Activated naive CD4-positive, alpha-beta T cell treated with anti-CD3 and anti-CD28 coated beads, Interleukin-2, amount 50 U/mL, for 72 hours (primary cell): ENCODE data around the gene LDB2. TPM values are rescaled to one million over a fixed set of nuclear protein-coding genes. Genes with fewer than 3 reads are reported as not detected.
"Not testable (repeated sequence)": the region's sequence is repeated elsewhere in the genome, so short reads cannot be mapped to it uniquely, and the experiment has no call there.

Experiments
- ATAC-seq, 2 donors: fragments of 150-1000 bp; cut with Tn5 transposase; 2 replicates each; pipeline ENCODE4 v1.10.0; 2021; ENCODE audit warnings: mild to moderate bottlenecking in 2 of 2, moderate library complexity in 2 of 2
- DNase-seq, 2 donors: peaks; one replicate each; pipeline ENCODE4 v3.0.0; 2021 to 2022; ENCODE audit warnings: low spot score in 2 of 2
- H3K27ac Mint-ChIP-seq, 2 donors: one replicate each; pipeline ENCODE4 v1.8.0; 2022; ENCODE audit warnings: mild to moderate bottlenecking in 2 of 2, mixed read lengths in 2 of 2
- H3K36me3 Mint-ChIP-seq, 2 donors: one replicate each; pipeline ENCODE4 v1.8.0; 2022; ENCODE audit warnings: mixed read lengths in 2 of 2
- H3K9me3 Mint-ChIP-seq, 2 donors: one replicate each; pipeline ENCODE4 v1.8.0; 2022; ENCODE audit warnings: mixed read lengths in 2 of 2
- total RNA-seq, 2 donors: library from RNA; stranded (reverse); gene quantifications; one replicate each; pipeline ENCODE4 v1.2.3, GENCODE V29; 2022

The LDB2 gene
- total RNA-seq, 2 donors from 2014 or later, result not detected

DNA sequence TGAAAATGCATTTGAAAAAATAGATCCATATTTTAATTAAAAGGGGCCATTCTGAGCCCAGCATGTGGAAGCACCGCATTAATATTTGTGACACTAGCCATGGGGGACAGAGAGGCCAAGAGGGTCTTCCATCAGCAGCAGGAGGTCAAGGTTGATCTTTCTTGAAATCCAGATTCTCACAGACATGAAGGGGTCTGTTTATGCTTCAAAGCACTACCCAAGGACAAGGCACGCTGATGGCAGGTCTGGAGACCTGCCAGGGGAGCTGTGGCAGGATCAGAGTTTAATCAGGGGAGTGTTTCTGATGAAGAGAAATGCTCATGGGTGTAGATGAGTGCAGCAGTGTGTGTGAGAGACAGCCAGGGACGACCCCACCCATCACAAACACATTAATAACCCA, 243.3 kb downstream of the LDB2 start:
- H3K27ac Mint-ChIP-seq, result no peak overlapping the region
- no peak for ATAC-seq
- H3K36me3 Mint-ChIP-seq, result no peaks in the 10 kb centered on the region
- no peaks in the 10 kb centered on the region for H3K9me3 Mint-ChIP-seq
- DNase-seq, result no peak

DNA sequence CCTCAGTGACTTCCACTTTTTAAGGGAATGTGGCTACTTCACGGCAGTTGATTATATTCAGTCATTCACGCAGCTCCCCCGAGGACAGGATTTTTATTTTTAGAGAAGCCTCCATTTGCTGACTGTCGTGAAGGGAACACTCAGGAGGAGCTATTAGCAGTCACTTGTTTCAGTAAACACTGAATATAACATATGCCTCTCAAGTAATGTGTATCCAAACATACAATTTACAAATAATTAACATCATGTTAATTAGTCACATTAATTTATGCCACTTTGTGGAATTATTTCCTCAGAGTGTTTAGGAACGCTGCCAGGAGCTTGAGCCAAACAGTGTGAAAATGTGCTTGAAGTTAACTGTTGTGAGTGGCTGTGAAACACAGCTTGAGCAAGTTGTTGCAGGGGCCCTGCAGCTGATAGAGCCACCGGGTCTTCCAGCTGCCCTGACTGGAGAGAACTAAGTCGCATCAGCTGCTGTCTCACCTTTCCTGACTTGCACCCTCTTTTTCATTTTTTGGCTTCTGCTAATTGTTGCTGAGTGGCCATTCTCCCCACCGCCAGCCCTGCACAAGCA, 245.6 kb downstream of the LDB2 start:
- H3K27ac Mint-ChIP-seq, result no peak overlapping the region
- ATAC-seq (no peak), DNase-seq (no peak)
- no peaks in the 10 kb centered on the region for H3K36me3 Mint-ChIP-seq
- H3K9me3 Mint-ChIP-seq, result no peaks in the 10 kb centered on the region

DNA sequence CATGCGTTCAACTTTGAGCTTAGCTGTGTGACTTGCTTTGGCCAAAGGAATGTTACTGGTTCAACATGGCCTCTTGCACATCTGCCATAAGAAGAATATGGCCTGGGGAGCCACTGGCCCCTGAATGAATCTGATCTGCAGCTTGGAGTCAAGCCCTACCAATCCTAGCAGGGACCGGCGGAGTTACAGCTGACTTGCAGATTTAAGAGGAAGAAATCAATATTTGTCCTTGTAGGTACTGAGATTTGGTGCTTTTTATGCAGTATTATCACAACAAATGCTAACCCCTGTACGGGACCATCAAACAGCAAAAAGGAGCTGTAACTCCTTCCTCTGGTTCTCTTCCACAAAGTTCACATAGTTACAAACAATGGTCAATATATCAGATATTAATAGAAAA, 252.0 kb downstream of the LDB2 start:
- ATAC-seq (no peak), DNase-seq (no peak)
- Mint-ChIP-seq H3K27ac (no peak overlapping the region), H3K9me3 (no peaks in the 10 kb centered on the region), H3K36me3 (no peaks in the 10 kb centered on the region)

DNA sequence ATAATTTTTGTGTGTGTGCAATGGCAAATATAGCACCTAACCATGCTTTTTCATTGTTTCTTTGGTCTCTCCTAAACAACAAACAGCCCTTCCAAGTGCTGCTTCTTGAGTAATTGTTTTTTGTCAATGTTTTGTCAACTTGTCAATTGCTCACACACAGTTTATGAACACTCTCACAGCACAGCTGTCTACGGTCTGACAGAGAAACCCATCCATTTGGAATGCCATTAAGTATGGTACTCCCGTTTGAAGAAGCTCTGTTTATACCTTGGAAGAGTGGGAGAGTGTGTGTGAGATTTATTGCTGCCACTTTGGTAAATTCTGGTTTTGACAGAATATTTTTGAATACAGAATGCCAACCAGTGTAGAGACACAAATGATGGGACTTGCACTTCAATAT, 254.6 kb downstream of the LDB2 start:
- ATAC-seq (no peak), DNase-seq (no peak)
- no peaks in the 10 kb centered on the region for H3K36me3 Mint-ChIP-seq
- H3K9me3 Mint-ChIP-seq, result no peaks in the 10 kb centered on the region
- H3K27ac Mint-ChIP-seq, result no peak overlapping the region

DNA sequence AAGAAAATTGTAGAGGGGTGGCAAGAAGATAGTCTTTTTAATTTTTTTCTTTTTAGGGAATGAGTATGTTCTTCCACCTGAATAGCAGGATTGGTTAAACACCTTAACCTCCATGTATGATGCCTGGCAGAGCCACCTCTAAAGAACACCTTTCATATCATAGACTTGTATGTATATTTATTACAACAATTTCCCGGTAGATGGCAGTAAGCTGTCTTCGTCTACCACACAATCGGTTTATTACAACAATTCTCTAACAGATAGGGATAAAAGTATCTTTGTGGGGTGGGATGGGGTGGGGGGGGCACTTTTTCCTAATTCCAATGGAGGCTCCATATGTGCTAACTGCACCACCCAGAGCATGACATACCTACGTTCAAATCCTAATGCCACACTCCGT, 255.5 kb downstream of the LDB2 start:
- Mint-ChIP-seq H3K36me3 (no peaks in the 10 kb centered on the region), H3K9me3 (no peaks in the 10 kb centered on the region), H3K27ac (no peak overlapping the region)
- no peak for DNase-seq
- ATAC-seq, result no peak

DNA sequence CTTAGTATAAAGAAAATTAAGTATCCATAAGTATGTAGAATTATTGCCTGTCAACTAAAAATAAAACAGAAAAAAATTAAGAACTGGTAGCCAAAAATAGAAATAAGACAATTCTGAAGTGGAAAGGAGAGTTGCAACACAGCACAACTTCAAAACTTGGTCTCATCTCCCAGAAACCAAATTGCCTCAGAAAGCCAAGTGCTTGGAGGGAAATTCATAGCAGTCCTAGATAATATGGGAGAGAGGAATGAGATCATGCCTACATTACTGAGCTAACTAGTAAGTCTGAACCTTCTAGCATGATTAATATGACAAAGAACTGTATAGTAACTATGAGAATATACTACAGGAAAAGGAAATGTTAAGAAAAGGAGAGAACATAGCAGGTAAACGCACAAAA, 256.5 kb downstream of the LDB2 start:
- DNase-seq (no peak), ATAC-seq (no peak)
- Mint-ChIP-seq H3K9me3 (no peaks in the 10 kb centered on the region), H3K27ac (no peak overlapping the region), H3K36me3 (no peaks in the 10 kb centered on the region)

DNA sequence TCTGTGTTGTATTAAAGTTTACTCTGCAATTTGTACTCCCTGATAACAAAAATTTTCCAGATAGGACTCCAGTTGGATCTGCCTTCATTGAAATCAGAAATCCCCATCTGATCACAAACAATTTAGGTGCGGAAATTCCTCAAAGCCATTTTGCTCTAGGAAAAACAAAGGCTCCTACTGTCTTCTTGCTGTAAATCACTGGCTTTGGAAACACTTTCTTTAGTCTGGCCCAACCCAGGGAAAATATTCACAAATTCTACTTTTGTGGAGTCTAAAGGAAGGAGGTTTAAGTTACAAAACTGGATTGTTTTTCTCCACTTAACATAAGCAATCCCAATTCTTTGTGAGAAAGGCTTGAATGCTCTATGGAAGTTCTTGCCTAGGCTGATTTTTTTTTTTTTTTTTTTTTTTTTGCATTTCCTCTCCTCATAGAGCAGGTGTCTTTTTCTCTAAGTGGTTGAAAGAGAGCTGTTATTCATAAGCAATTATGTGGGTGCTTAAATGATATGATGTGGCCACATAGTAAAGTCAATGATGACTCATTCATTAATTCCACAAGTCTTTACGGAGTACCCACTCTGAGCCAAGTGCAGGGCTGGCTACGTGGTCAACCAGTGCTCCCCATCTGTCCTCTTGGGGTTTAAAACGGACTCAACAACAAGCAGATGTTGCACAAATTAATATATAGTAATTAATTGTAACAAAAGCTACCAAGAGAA, 261.4 kb downstream of the LDB2 start:
- H3K9me3 Mint-ChIP-seq, result peaks cover 4 to 5% of the 10 kb centered on the region in 2 donors
- no peak for DNase-seq
- no peak for ATAC-seq

DNA sequence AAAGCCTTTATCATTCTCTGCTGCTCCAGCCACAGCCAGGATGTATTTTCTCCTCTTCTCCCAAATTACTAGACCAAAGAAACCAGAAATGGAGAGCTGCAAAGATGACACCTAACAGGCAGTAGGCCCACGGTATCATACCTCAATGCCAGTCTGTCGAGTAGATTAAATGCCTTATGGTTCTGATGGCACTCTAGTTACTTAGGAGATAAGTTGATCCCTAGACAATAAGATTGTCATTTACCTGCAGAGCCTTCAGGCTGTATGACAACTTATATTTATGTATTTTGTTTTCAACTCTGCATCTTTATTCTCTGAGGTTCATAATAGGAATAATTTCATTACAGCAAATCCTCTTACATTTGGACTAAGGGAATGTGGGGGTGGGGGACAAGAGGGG, 262.1 kb downstream of the LDB2 start:
- DNase-seq (no peak), ATAC-seq (no peak)
- peaks cover 5 to 7% of the 10 kb centered on the region in 2 donors for H3K9me3 Mint-ChIP-seq
- H3K27ac Mint-ChIP-seq, result no peak overlapping the region
- H3K36me3 Mint-ChIP-seq, result peaks cover 0 to under 1% of the 10 kb centered on the region in 2 donors

More for the DNA sequence above, 261.4 kb downstream of the LDB2 start:
- no peaks in the 10 kb centered on the region for H3K36me3 Mint-ChIP-seq
- no peak overlapping the region for H3K27ac Mint-ChIP-seq

DNA sequence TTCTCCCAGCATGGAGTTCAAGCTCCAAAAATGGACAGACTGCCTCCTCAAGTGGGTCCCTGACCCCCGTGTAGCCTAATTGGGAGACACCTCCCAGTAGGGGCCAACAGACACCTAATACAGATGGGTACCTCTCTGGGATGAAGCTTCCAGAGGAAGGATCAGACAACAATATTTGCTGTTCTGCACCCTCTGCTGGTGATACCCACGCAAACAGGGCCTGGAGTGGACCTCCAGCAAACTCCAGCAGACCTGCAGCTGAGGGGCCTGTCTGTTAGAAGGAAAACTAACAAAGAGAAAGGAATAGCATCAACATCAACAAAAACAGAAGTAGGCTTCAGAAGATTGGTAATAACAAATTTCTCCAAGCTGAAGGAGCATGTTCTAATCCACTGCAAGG, 269.2 kb downstream of the LDB2 start:
- not testable (repeated sequence) for ATAC-seq, H3K27ac Mint-ChIP-seq, DNase-seq, H3K36me3 Mint-ChIP-seq
- H3K9me3 Mint-ChIP-seq, result peaks cover 5 to 11% of the 10 kb centered on the region in 2 donors

DNA sequence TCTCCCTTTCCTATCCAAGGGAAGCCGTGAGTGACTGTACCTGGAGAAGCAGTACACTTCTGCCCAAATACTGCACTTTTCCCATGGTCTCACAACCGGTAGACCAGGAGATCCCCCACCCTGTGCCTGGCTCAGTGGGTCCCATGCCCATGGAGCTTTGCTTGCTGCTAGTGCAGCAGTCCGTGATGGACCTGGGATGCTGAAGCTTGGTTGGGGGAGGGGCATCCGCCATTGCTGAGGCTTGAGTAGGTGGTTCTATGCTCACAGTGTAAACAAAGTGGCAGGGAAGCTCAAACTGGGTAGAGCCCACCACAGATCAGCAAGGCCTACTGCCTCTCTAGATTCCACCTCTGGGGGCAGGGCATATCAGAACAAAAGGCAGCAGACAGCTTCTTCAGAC, 269.6 kb downstream of the LDB2 start:
- not testable (repeated sequence) for H3K36me3 Mint-ChIP-seq, ATAC-seq, DNase-seq, H3K27ac Mint-ChIP-seq
- H3K9me3 Mint-ChIP-seq, result peaks cover 5 to 11% of the 10 kb centered on the region in 2 donors

DNA sequence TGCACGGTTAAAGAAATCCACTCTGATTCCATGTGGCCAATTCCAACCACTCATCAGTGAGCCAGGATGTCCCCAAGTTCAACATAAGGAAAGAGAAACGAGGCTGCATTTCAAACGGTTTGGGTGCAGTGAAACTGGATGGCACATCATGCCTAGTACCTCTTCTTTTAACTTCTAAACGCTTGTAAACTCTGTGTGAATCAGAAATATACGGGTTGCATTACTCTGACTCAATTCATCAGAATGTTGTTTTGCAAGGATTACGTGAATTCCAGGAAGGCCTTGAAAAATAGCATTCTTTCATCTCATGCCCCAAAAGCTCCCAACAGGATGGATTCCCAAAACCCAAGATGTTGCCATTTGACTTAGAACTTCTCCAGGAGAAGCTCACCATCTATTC, 270.4 kb downstream of the LDB2 start:
- H3K36me3 Mint-ChIP-seq, result peaks cover 0 to 5% of the 10 kb centered on the region in 2 donors
- peaks cover 5 to 11% of the 10 kb centered on the region in 2 donors for H3K9me3 Mint-ChIP-seq
- DNase-seq (no peak), ATAC-seq (no peak)
- no peak overlapping the region for H3K27ac Mint-ChIP-seq

DNA sequence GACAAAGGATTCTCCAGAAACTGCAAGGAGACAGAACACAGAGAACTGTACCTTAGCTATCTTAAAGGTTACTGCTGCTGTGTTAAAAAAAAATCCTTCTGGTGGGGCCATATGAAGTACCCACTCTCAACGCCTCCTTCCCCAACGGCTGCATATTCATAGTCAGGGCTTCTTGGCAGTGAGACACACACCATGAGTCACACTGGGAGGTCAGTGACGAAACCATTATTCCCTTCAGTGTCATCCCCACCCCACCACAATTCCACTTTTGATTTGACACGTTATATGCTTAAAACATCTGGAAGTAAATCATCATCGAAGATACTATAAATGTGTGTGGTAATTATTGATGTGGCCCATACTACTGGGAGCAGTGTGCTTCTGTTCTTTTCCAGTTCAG, 271.5 kb downstream of the LDB2 start:
- no peak for ATAC-seq
- peaks cover 0 to 5% of the 10 kb centered on the region in 2 donors for H3K36me3 Mint-ChIP-seq
- no peak overlapping the region for H3K27ac Mint-ChIP-seq
- DNase-seq, result no peak
- peaks cover 5 to 6% of the 10 kb centered on the region in 2 donors for H3K9me3 Mint-ChIP-seq

DNA sequence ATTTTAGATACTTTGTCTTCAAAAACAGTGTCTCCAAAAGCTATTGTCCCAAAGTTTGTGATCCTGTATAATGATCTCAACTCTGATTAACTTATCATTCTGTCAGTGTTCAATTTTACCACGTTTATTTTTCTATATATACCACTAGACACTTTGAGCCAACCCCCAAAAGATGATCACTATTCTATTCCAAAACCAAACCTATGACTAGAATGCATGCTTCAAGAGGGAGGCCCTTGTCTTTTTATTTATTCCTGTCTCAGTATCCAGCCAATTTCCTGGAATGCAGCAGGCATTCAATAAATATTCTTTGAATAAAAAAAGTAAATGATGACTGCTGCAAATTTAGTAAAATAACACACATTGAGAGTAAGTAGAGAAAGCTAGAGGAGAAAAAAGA, 275.6 kb downstream of the LDB2 start:
- no peaks in the 10 kb centered on the region for H3K36me3 Mint-ChIP-seq
- H3K27ac Mint-ChIP-seq, result no peak overlapping the region
- H3K9me3 Mint-ChIP-seq, result no peaks in the 10 kb centered on the region
- ATAC-seq, result no peak
- no peak for DNase-seq

DNA sequence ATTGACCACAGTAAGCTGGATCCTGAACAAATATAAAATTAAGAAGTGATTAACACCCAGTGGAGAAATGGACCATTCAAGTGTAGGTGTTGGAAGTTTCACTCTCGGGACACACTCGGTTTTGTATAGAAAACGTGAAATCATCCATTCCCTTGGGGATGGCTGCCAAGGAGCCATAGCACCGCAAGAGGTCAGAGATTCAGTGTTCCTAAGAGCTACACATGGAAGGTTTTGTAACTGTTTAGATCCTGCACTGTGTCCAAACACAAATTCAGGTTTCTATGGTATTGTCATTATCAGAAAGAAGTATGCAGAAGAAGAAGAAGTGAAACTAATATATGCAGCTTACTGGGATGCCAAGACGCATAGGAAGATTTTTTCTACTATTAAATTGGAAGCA, 281.0 kb downstream of the LDB2 start:
- H3K9me3 Mint-ChIP-seq, result peaks cover 0 to 6% of the 10 kb centered on the region in 2 donors
- DNase-seq (no peak), ATAC-seq (no peak)
- no peak overlapping the region for H3K27ac Mint-ChIP-seq
- H3K36me3 Mint-ChIP-seq, result no peaks in the 10 kb centered on the region

DNA sequence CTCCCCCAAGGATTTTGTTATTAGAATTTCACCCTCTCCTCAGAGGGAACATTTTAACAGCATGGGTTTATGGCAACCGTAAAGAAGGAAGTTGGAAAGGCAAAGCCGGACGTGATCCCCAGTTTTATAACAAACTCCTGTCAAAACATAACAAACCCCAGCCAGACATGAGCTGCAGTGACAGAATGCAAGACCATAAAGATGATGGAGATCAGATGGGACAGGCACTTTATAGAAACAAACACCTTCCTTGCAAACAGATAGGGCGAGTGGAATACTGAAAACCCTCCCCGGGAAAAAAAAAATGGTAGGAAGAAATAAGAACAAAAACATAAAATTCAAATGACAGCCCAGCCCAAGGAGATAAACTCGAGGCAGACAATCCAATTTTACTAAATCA, 281.4 kb downstream of the LDB2 start:
- Mint-ChIP-seq H3K36me3 (no peaks in the 10 kb centered on the region), H3K27ac (no peak overlapping the region), H3K9me3 (peaks cover 3 to 8% of the 10 kb centered on the region in 2 donors)
- ATAC-seq, result no peak
- DNase-seq, result no peak

DNA sequence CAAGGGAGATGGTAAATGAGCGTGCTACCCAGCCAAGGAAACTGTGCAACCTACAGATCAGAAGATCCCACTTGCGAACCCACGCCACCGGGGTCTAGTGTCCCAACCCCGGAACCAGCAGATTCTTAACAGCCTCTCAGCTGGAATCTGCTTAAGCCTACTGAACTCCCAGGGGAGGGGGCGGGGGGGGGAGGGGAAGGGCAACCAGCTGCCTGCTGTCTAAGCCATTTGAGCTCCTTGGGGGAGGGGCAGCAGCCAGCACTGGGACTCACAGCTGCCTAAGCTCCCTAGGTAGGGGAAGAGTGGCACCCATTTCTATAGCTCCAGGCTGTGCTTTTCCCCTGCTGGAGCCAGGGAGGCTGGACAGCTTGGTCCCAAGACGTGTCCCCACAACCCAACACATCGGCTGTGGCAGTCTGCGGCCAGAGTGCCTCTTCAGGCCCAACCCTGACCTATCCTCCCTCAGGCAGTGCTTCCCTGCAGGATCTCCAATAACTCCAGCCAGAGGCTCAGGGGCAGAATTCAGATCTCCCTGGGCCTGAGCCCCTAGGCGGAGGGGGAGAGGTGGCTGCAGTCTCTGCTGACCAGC, 289.2 kb downstream of the LDB2 start:
- ATAC-seq (no peak), DNase-seq (no peak)
- H3K9me3 Mint-ChIP-seq, result peaks cover 21% of the 10 kb centered on the region in 2 donors
- H3K36me3 Mint-ChIP-seq, result no peaks in the 10 kb centered on the region
- no peak overlapping the region for H3K27ac Mint-ChIP-seq

DNA sequence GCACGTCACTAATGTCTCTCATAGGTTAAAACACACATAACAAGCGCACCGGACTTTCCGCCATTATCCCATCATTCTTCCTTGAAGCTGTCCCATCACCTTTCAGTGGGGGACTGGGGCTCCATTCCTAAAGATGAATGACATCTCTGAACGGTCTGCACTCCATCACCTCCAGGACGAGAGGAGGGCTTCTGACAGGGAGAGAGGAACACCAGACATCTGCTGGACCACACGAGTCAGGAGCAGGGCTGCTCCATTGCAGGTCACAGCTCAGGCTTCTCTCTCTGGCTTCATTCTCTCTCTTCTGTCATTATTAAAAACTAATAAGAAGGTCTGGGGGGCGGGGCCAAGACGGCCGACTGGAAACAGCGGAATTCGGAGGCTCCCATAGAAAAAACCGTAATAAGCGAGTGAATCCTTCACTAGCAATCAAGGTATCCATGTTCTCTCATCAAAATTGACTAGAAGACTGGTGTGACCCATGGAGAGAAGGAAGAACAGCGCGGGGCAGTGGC, 289.8 kb downstream of the LDB2 start:
- Mint-ChIP-seq H3K36me3 (no peaks in the 10 kb centered on the region), H3K27ac (no peak overlapping the region), H3K9me3 (peaks cover 17 to 21% of the 10 kb centered on the region in 2 donors)
- no peak for ATAC-seq
- DNase-seq, result no peak

DNA sequence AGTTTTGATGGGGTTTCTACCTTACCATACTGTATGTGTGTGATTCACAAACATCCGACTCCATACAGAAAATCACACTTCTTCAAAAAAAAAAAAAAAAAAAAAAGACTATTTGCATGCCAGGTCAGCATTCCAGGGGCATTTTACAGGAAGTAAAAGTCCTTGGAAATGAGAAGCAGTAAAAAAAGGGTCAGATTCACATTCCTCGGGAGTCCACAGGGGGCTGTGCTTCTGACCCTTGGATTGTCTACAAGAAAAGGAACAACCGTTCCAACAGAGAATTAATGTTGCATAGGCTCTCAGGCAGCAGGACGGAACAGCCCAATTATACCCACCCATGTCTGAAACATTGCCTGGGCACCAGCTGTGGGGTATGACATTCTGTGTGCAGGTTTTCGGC, 290.3 kb downstream of the LDB2 start:
- peaks cover 17 to 21% of the 10 kb centered on the region in 2 donors for H3K9me3 Mint-ChIP-seq
- ATAC-seq (no peak), DNase-seq (no peak)
- no peak overlapping the region for H3K27ac Mint-ChIP-seq
- H3K36me3 Mint-ChIP-seq, result no peaks in the 10 kb centered on the region
